ENCODE measurements around the gene GKN2.

DNA sequence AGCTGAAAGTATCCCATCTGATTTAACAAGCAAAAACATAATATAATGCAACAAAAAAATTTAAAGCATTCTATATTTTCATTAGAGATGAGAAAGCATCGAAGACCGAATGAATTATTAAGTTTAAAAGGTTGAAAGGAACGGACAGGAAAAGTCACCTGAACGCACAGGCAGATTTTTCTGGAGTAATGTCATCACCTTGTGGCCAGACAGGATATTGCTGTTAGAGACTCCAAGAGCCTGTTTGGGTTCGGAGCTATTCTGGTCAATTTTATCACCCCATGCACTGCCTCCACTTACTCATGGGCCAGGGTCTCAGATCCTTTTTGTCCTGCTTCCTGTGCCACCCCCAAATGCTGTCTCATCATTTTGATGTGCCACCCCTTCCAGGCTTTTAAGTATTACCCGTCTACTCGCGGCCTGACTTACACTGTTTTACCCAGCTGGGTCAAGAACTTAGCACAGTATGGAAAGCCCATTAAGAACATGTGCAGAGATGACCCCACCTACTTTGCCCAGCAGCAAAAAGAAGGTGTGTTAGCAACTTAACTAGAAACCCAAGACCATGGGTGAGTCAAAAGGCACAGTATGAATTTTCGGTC, 27.3 kb downstream of the GKN2 start:
- no peak for TF ChIP-seq POLR2A (IDR thresholded peaks at IDR 0.05; ENCODE audit: low read depth, low read length)
- no peak for TF ChIP-seq TAF1 (IDR thresholded peaks at IDR 0.05; ENCODE audit: borderline replicate concordance, low read depth, low read length)
- no peak for TF ChIP-seq POLR2AphosphoS5 (IDR thresholded peaks at IDR 0.05; ENCODE audit: low read depth, low read length)
